ENCODE data around the gene PHLDB2. TPM values are rescaled to one million over a fixed set of nuclear protein-coding genes. Genes with fewer than 3 reads are reported as not detected.

PHLDB2 gene
- total RNA-seq, 1 donor from 2014 or later: 3.4 TPM

- intact Hi-C loops (cut with micrococcal nuclease): no loop called here
These were observed 153.3 kb downstream of the PHLDB2 start for GRCh38 chr3:112012205-112012992.

- intact Hi-C loops (cut with micrococcal nuclease): loop anchor here (1.0 kb wide), 5 partner anchors 24 to 344 kb away; no protein-coding TSS in a partner anchor
These were observed 154.2 kb downstream of the PHLDB2 start for GRCh38 chr3:112013058-112013783.

- intact Hi-C loops (cut with micrococcal nuclease): loop anchor here (1.0 kb wide), 5 partner anchors 24 to 344 kb away; no protein-coding TSS in a partner anchor
These were observed 154.7 kb downstream of the PHLDB2 start for GRCh38 chr3:112013784-112014143.

GRCh38 chr3:112017091-112017490, 158.0 kb downstream of the PHLDB2 start:
- intact Hi-C loops (cut with micrococcal nuclease): no loop called here

GRCh38 chr3:112018712-112019111, 159.6 kb downstream of the PHLDB2 start:
- intact Hi-C loops (cut with micrococcal nuclease): no loop called here

- intact Hi-C loops (cut with micrococcal nuclease): no loop called here
These were observed 160.7 kb downstream of the PHLDB2 start for GRCh38 chr3:112019716-112020115.

GRCh38 chr3:112020674-112021085, 161.6 kb downstream of the PHLDB2 start:
- intact Hi-C loops (cut with micrococcal nuclease): no loop called here

Other genes with a start within 250 kb of the PHLDB2 start
- 14.0 and 14.8 TPM in 2 replicates for gene PLCXD2, start 184.6 kb upstream of the PHLDB2 start, total RNA-seq
- 29.7 and 32.3 TPM in 2 replicates for gene ABHD10, start 119.8 kb downstream of the PHLDB2 start, total RNA-seq
- gene TAGLN3, start 139.7 kb downstream of the PHLDB2 start, total RNA-seq: 0.66 and 0.73 TPM in 2 replicates
- gene TMPRSS7, start 175.5 kb downstream of the PHLDB2 start, total RNA-seq: not detected in 2 replicates
- gene C3orf52, start 227.1 kb downstream of the PHLDB2 start, total RNA-seq: 10.1 and 11.0 TPM in 2 replicates

Data from T-helper 1 cell treated with Interleukin-12 subunit alpha and Interleukin-12 subunit beta and Interleukin-4 antibody, amounts not matched to agents 30 ng/mL and 1 ng/mL, for 36 hours (primary cell).